Colonic mucosa (tissue), 4 donors: Measurements from ENCODE around the gene STRN. TPM values are rescaled to one million over a fixed set of nuclear protein-coding genes. Genes with fewer than 3 reads are reported as not detected.

Source experiments
- DNase-seq: peaks from one replicate; pipeline ENCODE4 v3.0.0-alpha.2; 2020
- H3K27ac ChIP-seq: fragments of 200-600 bp; one replicate; pipeline ENCODE4 v1.8.0; 2021
- H3K27me3 ChIP-seq: fragments of 200-600 bp; one replicate; pipeline ENCODE4 v1.8.0; 2021
- H3K36me3 ChIP-seq: fragments of 200-600 bp; one replicate; pipeline ENCODE4 v1.8.0; 2021
- H3K4me1 ChIP-seq: fragments of 200-600 bp; one replicate; pipeline ENCODE4 v1.8.0; 2021; ENCODE audit warnings: mild to moderate bottlenecking
- H3K4me3 ChIP-seq: fragments of 200-600 bp; one replicate; pipeline ENCODE4 v1.8.0; 2021
- H3K9ac ChIP-seq, 2 donors: one replicate each; pipeline ENCODE4 v1.7.0; 2013; ENCODE audit warnings: control low read depth in 2 of 2, low read depth in 2 of 2, low read length in 2 of 2
- H3K9me3 ChIP-seq: fragments of 200-600 bp; one replicate; pipeline ENCODE4 v1.8.0; 2021
- intact Hi-C: fragments of 100-400 bp; cut with DNase I; formaldehyde crosslinking; loops from one replicate; pipeline ENCODE4 v1.14.1; 2022
- total RNA-seq, 2 donors: library from RNA; stranded (reverse); fragmentation: NEBNext Ultra II Directional in 1 of 2; extraction: Animal tissue kit (Norgen Biotek cat#: 25700) in 1 of 2; gene quantifications; one replicate each; pipeline ENCODE4 v1.2.1, GENCODE V29; 2021
- TF ChIP-seq, protein P1 (sequence below): fragments of 200-600 bp; IDR thresholded peaks from one replicate; pipeline ENCODE4 v1.8.0; 2022; ENCODE audit warnings: antibody characterized with exemption, mild to moderate bottlenecking
- donor health status: healthy.
- donor health status: DM: no; HTN: no; CAD: no.
- donor health status: DM: no; HTN: no; CAD: no.

STRN gene
- total RNA-seq, 2 donors from 2014 or later: 36.5 to 48.6 TPM

- H3K9me3 ChIP-seq: no peaks in the 10 kb centered on the region
- H3K4me1 ChIP-seq: no peaks in the 10 kb centered on the region
- H3K36me3 ChIP-seq: no peaks in the 10 kb centered on the region
- intact Hi-C loops: no loop called here
- H3K27me3 ChIP-seq: no peaks in the 10 kb centered on the region
- no peak overlapping the region for H3K27ac ChIP-seq
- no peak for DNase-seq
- no peak overlapping the region for H3K4me3 ChIP-seq
- TF ChIP-seq, protein P1, sequence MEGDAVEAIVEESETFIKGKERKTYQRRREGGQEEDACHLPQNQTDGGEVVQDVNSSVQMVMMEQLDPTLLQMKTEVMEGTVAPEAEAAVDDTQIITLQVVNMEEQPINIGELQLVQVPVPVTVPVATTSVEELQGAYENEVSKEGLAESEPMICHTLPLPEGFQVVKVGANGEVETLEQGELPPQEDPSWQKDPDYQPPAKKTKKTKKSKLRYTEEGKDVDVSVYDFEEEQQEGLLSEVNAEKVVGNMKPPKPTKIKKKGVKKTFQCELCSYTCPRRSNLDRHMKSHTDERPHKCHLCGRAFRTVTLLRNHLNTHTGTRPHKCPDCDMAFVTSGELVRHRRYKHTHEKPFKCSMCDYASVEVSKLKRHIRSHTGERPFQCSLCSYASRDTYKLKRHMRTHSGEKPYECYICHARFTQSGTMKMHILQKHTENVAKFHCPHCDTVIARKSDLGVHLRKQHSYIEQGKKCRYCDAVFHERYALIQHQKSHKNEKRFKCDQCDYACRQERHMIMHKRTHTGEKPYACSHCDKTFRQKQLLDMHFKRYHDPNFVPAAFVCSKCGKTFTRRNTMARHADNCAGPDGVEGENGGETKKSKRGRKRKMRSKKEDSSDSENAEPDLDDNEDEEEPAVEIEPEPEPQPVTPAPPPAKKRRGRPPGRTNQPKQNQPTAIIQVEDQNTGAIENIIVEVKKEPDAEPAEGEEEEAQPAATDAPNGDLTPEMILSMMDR: no peak
- no peak overlapping the region for H3K9ac ChIP-seq
Observed at GRCh38 chr2:36797324-36798070, 168.8 kb downstream of the STRN start.

Other genes starting within 250 kb of the STRN start
- gene HEATR5B, start 117.8 kb upstream of the STRN start, total RNA-seq: 10 to 100 TPM; 17.9 to 22.1 TPM
- gene GPATCH11, start 118.0 kb upstream of the STRN start, total RNA-seq: 1 to 10 TPM; 7.1 to 7.3 TPM
- 10 to 100 TPM; 35.4 to 37.3 TPM for gene EIF2AK2, start 190.4 kb upstream of the STRN start, total RNA-seq
- not detected for gene SULT6B1, start 222.1 kb upstream of the STRN start, total RNA-seq
- 10 to 100 TPM; 43.1 to 49.4 TPM for gene CEBPZOS, start 230.0 kb upstream of the STRN start, total RNA-seq